GM12878 (cell line): ENCODE measurements around the gene MTIF3. TPM values are rescaled to one million over a fixed set of nuclear protein-coding genes. Genes with fewer than 3 reads are reported as not detected.
A peak's percentile ranks its signal among the peaks of the same experiment; 100 is the strongest.

Experiments
- ATAC-seq: fragments of 200-7000 bp; cut with Tn5 transposase; 3 replicates; pipeline ENCODE4 v1.9.1; 2020; ENCODE audit warnings: mild to moderate bottlenecking, moderate library complexity
- BruUV-seq: library from RNA; stranded (reverse); fragments of 400-500 nt; replicated peaks from 2 replicates; lab custom pipeline; 2021; lab: Mats Ljungman, UMichigan
- CTCF ChIA-PET: fragments of 300-600 bp; sonication (Branson Sonifier 250); formaldehyde crosslinking; extraction: SDS; loops from one replicate; lab custom pipeline; 2021; ENCODE audit warnings: inconsistent platforms; lab: Yijun Ruan, JAX
- POLR2A ChIA-PET: fragments of 350-600 bp; formaldehyde crosslinking; extraction: SDS; loops from one replicate; lab custom pipeline; 2021; ENCODE audit warnings: inconsistent platforms; lab: Charles Lee
- RAD21 ChIA-PET: fragments of 300-600 bp; sonication (Branson Sonifier 250); formaldehyde crosslinking; loops from one replicate; lab custom pipeline; 2023; ENCODE audit warnings: antibody characterized with exemption; ENCODE audit not compliant: unreplicated experiment; lab: Charles Lee
- SMC1A ChIA-PET: fragments of 300-600 bp; sonication (Branson Sonifier 250); formaldehyde crosslinking; loops from one replicate; lab custom pipeline; 2023; ENCODE audit not compliant: unreplicated experiment, uncharacterized antibody; lab: Charles Lee
- DNase-seq: peaks from one replicate; pipeline ENCODE4 v3.0.0-alpha.2; 2011; ENCODE audit warnings: low read depth, low spot score
- FAIRE-seq: peaks from 3 replicates; lab custom pipeline; 2011; peaks lifted over from hg19 to GRCh38; lab: Jason Lieb, UNC
- H2AFZ ChIP-seq: 2 replicates; pipeline ENCODE4 v1.6.0; 2011; ENCODE audit warnings: low read depth, low read length, control low read depth; ENCODE audit not compliant: control insufficient read depth
- H3K27ac ChIP-seq: 2 replicates; pipeline ENCODE4 v1.5.1; 2011; ENCODE audit warnings: control low read depth; ENCODE audit not compliant: control insufficient read depth, insufficient read depth
- H3K27me3 ChIP-seq, 2 experiments: replicated peaks in 1 of 2; 2 replicates each; pipeline versions ENCODE4 v1.6.0 to v1.6.1; 2011; ENCODE audit warnings: low read length in 1 of 2; ENCODE audit not compliant: control insufficient read depth in 2 of 2, insufficient read depth in 2 of 2
- H3K36me3 ChIP-seq, 2 experiments: 2 replicates each; pipeline ENCODE4 v1.5.1; 2011; ENCODE audit warnings: low read length in 1 of 2; ENCODE audit not compliant: control insufficient read depth in 2 of 2, insufficient read depth in 2 of 2
- H3K4me1 ChIP-seq: 2 replicates; pipeline ENCODE4 v1.6.1; 2011; ENCODE audit warnings: mild to moderate bottlenecking, low read length, moderate library complexity, mixed read lengths; ENCODE audit not compliant: control insufficient read depth, insufficient read depth
- H3K4me2 ChIP-seq: 2 replicates; pipeline ENCODE4 v1.6.0; 2011; ENCODE audit warnings: control low read depth; ENCODE audit not compliant: control insufficient read depth, insufficient read depth
- H3K4me3 ChIP-seq: fragments of 200-600 bp; sonication (generic); 2 replicates; pipeline ENCODE4 v1.5.1; 2016
- H3K79me2 ChIP-seq: 2 replicates; pipeline ENCODE4 v1.6.0; 2011; ENCODE audit warnings: low read length; ENCODE audit not compliant: control insufficient read depth, insufficient read depth
- H3K9ac ChIP-seq: 2 replicates; pipeline ENCODE4 v1.8.0; 2011; ENCODE audit warnings: low read length, control low read depth, mixed read lengths; ENCODE audit not compliant: control insufficient read depth, insufficient read depth
- H3K9me3 ChIP-seq: replicated peaks from 3 replicates; pipeline ENCODE4 v1.5.1; 2011; ENCODE audit warnings: mild to moderate bottlenecking, low read length; ENCODE audit not compliant: control insufficient read depth, insufficient read depth
- H4K20me1 ChIP-seq: 2 replicates; pipeline ENCODE4 v1.6.0; 2011; ENCODE audit not compliant: control insufficient read depth, insufficient read depth
- CEBPB ChIP-seq, 2 experiments: fragments of 150-350 bp in 1 of 2; IDR thresholded peaks; 2 replicates each; pipeline ENCODE4 v1.6.1; 2012 to 2014; ENCODE audit warnings: low read depth in 2 of 2, low read length in 2 of 2, borderline replicate concordance in 1 of 2, inconsistent platforms in 1 of 2
- CREB1 ChIP-seq: IDR thresholded peaks from 2 replicates; pipeline ENCODE4 v1.6.1; 2012; ENCODE audit warnings: low read depth, mild to moderate bottlenecking, inconsistent platforms
- IKZF1 ChIP-seq: fragments of 450-650 bp; conservative IDR thresholded peaks from 2 replicates; pipeline ENCODE4 v1.6.1; 2017; ENCODE audit warnings: antibody characterized with exemption, mild to moderate bottlenecking
- JUND ChIP-seq: IDR thresholded peaks from 2 replicates; pipeline ENCODE4 v1.6.1; 2012; ENCODE audit warnings: low read depth, mild to moderate bottlenecking, low read length, improper control_type of control experiment, moderate library complexity
- MLLT1 ChIP-seq: fragments of 450-650 bp; IDR thresholded peaks from 2 replicates; pipeline ENCODE4 v1.6.1; 2016; ENCODE audit warnings: mild to moderate bottlenecking
- MTA3 ChIP-seq: IDR thresholded peaks from 2 replicates; pipeline ENCODE4 v1.6.1; 2012; ENCODE audit warnings: low read length, inconsistent platforms, borderline replicate concordance
- NR2C2 ChIP-seq: IDR thresholded peaks from 2 replicates; pipeline ENCODE4 v1.6.1; 2011; ENCODE audit warnings: borderline replicate concordance, low read depth; ENCODE audit not compliant: control insufficient read depth, insufficient read length
- NR2F1 ChIP-seq: fragments of 450-650 bp; conservative IDR thresholded peaks from 2 replicates; pipeline ENCODE4 v1.6.1; 2017; ENCODE audit warnings: mild to moderate bottlenecking
- ZBTB40 ChIP-seq: fragments of 450-650 bp; IDR thresholded peaks from 2 replicates; pipeline ENCODE4 v1.6.1; 2016; ENCODE audit warnings: mild to moderate bottlenecking, moderate library complexity, borderline replicate concordance
- WGBS: methylation state at CpG from one replicate; pipeline ENCODE4 v1.1.6; 2016; ENCODE audit warnings: low lambda C conversion rate; ENCODE audit not compliant: insufficient replicate concordance, insufficient coverage; ENCODE audit errors: missing lambda C conversion rate; 5-methylcytosine and 5-hydroxymethylcytosine counted together
- in situ Hi-C: fragments of 300-500 bp; cut with MboI; formaldehyde crosslinking; loops from 9 replicates; pipeline ENCODE4 v1.14.3; 2018; ENCODE audit warnings: mixed read lengths
- intact Hi-C: fragments of 100-400 bp; cut with micrococcal nuclease; formaldehyde crosslinking; loops from one replicate; pipeline ENCODE4 v1.14.2; 2022; ENCODE audit not compliant: unreplicated experiment
- polyA plus RNA-seq, 11 experiments: library from polyadenylated mRNA; depleted of rRNA in 4 of 11; unstranded in 6 of 11; stranded (reverse) in 5 of 11; fragments of >200 nt; fragmentation: Nextera tagmentation in 4 of 11; fragmentation: Illumina TruSeq in 1 of 11; extraction: Ambion mirVana in 4 of 11; extraction: Trizol in 1 of 11; gene quantifications; 1 replicate in 1 of 11; 2 replicates in 10 of 11; pipeline versions ENCODE4 v1.2.1 to v1.2.3, GENCODE V29; 2011 to 2016; ENCODE audit warnings: inconsistent platforms in 2 of 11, missing spikeins in 2 of 11, low read depth in 1 of 11
- total RNA-seq, 4 experiments: library from RNA; depleted of rRNA in 3 of 4; stranded (reverse); fragments of >200 nt in 3 of 4; fragmentation: Illumina TruSeq in 1 of 4; extraction: Trizol in 1 of 4; gene quantifications; 2 replicates each; pipeline versions ENCODE4 v1.2.1 to v1.2.3, GENCODE V29; 2013 to 2021

MTIF3 gene
- total and polyA plus RNA-seq, 10 of the 15 experiments (the other 5 are each of a cell fraction or from before 2014, with no cell fraction given), result 22.4 to 73.9 (median 49.7) TPM

- TF ChIP-seq CEBPB (IDR thresholded peaks at IDR 0.05; ENCODE audit: borderline replicate concordance in 1 of 2, low read depth in 2 of 2, low read length in 2 of 2) (no peak), ZBTB40 (no peak), CREB1 (peak; percentile 51; the same call in 1 of the 2 replicates), IKZF1 (no peak), JUND (no peak), MTA3 (no peak)
Observed at GRCh38 chr13:27450921-27451471, 632 bp upstream of the MTIF3 start (continued).

- in situ Hi-C loops, result no loop called here
- no peak for ATAC-seq
- no peaks in the 10 kb centered on the region for H3K27me3 ChIP-seq
- peak overlapping the region; percentile 86 for H3K27ac ChIP-seq
- ChIA-PET POLR2A (interaction anchor here (1.6 to 2.6 kb wide), 3 partner anchors 22 to 172 kb away, joined by 4 to 16 read pairs (median 6); partner anchors contain the start of genes GTF3A and LNX2), RAD21 (interaction anchor here (1.2 to 4.8 kb wide), 2 partner anchors 9 to 23 kb away, joined by 3 to 32 read pairs; partner anchors contain the start of gene GTF3A), CTCF (interaction anchor here (6.0 kb wide), 1 partner anchor 23 kb away, joined by 30 read pairs; the partner anchor contains the start of gene GTF3A), SMC1A (interaction anchor here (3.6 kb wide), 1 partner anchor 22 kb away, joined by 41 read pairs; the partner anchor contains the start of gene GTF3A)
- WGBS, result 64% methylated on average over 15 of the region's 15 CpGs
- no peak for DNase-seq
- peak overlapping the region; percentile 87 for H3K4me3 ChIP-seq
- intact Hi-C loops, result no loop called here
- no peaks in the 10 kb centered on the region for H3K9me3 ChIP-seq
- TSS peak; percentile 77 for BruUV-seq
- peak overlapping the region; percentile 88 for H2AFZ ChIP-seq
- TF ChIP-seq NR2C2 (no peak), NR2F1 (no peak), MLLT1 (peak; percentile 96)
- peaks cover 11% of the 10 kb centered on the region for H3K4me1 ChIP-seq
- no peaks in the 10 kb centered on the region for H3K36me3 ChIP-seq
- H4K20me1 ChIP-seq, result no peaks in the 10 kb centered on the region
- H3K4me2 ChIP-seq, result peak overlapping the region; percentile 98
- H3K9ac ChIP-seq, result peak overlapping the region; percentile 91
- H3K79me2 ChIP-seq, result peaks cover 22% of the 10 kb centered on the region
- no peak for FAIRE-seq
Observed at GRCh38 chr13:27449081-27449603, 1.2 kb downstream of the MTIF3 start.
